DMS79 (cell line): ENCODE results near the gene WFDC13.
"Not testable (repeated sequence)": the region's sequence is repeated elsewhere in the genome, so short reads cannot be mapped to it uniquely, and the experiment has no call there.

Experiments
- DNase-seq: peaks from one replicate; lab custom pipeline; 2025; lab: John Stamatoyannopoulos, UW

The WFDC13 gene, protein sequence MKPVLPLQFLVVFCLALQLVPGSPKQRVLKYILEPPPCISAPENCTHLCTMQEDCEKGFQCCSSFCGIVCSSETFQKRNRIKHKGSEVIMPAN

DNA sequence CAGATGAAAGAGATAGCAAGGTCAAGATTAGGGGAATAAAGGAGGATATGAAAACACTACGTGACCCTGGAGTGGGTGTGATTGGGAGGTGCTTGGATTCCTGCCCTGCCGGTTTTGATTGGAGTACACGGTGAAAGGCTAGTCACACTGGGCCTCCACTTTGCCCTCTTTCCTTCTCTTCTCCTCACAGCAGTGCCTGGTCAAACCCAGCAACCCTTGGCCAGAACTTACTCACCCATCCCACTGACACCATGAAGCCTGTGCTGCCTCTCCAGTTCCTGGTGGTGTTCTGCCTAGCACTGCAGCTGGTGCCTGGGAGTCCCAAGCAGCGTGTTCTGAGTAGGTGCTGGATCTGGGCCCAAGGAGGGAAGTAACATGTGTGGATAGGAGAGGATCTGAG lies at the start of gene WFDC13:
WFDC13 (plus strand) TSS at position 166 of the 400 bp plus-strand sequence; CDS start at position 252, 86 bp downstream.
- DNase-seq = no peak

DNA sequence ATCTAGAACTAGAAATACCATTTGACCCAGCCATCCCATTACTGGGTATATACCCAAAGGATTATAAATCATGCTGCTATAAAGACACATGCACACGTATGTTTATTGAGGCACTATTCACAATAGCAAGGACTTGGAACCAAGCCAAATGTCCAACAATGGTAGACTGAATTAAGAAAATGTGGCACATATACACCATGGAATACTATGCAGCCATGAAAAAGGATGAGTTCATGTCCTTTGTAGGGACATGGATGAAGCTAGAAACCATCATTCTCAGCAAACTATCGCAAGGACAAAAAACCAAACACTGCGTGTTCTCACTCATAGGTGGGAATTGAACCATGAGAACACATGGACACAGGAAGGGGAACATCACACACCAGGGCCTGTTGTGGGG lies 44.8 kb upstream of the WFDC13 start:
- not testable (repeated sequence) for DNase-seq

DNA sequence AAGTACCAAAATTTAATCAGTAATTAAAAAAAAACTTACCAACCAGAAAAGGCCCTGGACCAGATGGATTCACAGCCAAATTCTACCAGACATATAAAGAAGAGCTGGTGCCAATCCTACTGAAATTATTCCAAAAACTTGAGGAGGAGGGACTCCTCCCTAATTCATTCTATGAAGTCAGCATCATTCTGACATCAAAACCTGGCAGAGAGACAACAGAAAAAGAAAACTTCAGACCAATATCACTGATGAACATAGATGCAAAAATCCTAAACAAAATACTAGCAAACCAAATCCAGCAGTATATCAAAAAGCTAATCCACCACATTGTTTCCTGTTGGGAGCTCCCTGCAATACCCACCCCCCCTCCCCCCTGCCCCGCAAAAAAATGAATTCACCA lies 31.7 kb upstream of the WFDC13 start, which contains the start of gene WFDC11:
WFDC11 (minus strand) TSS at position 101 of the 400 bp plus-strand sequence. CDS start 19,639 bp downstream, outside the sequence.
- no peak for DNase-seq

DNA sequence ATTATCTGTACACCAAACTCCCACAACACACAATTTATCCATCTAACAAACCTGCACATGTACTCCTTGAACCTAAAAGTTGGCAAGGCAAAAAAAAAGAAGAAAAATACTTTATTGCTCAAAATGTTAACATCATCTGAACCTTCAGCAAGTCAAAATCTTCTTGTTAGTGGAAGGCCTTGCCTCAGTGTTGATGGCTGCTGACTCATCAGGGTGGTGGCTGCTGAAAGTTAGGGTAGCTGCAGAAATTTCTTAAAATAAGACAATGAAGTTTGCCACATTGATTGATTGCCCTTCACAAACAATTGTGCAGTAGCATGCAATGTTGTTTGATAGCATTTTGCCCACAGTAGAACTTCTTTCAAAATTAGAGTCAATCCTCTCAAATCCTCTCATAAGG lies 29.1 kb upstream of the WFDC13 start:
- DNase-seq = no peak

DNA sequence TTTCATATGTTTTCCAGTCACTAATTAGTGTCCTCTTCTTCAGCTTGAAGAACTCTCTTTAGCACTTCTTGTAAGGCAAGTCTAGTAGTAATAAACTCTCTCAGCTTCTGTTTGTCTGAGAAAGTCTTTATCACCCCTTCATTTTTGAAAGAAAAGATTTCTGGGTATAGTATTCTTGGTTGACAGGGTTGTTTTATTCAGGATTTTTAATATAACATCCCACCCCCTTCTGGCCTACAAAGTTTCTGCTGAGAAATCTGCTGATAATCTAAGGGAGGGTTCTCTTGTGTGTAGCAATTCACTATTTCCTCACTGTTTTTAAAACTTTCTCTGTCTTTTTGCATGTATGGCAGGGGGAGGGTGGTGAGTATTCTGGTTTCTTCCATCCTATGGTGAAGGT lies 22.2 kb upstream of the WFDC13 start:
- no peak for DNase-seq

DNA sequence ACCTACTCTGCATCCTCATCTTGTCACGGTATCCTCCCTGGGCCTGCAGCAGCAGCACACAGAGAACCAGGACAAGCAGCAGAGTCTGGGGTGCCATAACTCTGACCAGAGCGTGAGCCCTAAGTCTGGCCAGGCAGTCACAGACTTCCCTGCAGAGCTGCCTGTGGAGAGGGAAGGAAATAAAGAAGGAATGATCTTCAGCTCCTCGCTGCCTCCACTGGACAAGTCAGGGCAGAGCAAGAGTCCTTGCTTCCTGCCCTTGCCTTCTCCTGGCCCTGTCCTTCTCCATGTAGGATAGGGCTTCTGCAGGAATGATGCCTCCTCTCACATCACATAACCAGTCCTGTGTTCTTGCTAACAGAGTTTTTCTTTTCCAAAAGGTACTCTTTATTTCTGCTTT lies 15.9 kb upstream of the WFDC13 start:
- DNase-seq = no peak

DNA sequence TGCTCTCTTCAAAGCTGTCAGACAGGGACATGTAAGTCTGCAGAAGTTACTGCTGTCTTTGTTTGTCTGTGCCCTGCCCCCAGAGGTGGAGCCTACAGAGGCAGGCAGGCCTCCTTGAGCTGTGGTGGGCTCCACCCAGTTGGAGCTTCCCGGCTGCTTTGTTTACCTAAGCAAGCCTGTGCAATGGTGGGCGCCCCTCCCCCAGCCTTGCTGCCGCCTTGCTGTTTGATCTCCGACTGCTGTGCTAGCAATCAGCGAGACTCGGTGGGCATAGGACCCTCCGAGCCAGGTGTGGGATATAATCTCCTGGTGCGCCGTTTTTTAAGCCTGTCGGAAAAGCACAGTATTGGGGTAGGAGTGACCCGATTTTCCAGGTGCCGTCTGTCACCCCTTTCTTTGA lies 8.5 kb upstream of the WFDC13 start:
- not testable (repeated sequence) for DNase-seq

DNA sequence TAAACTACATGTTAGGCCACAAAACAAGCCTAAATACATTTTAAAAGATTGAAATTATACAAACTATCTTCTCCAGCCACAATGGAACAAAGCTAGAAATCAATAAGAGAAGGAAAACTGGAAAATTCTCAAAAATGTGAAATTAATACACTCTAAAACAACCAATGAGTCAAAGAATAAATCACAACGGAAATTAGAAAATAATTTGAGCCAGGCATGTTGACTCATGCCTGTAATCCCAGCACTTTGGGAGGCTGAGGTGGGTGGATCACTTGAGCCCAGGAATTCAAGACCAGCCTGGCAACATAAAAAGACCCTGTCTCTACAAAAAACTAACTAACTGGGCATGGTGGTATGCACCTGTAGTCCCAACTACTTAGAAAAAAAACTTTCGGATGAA lies 6.3 kb upstream of the WFDC13 start:
- DNase-seq = no peak

DNA sequence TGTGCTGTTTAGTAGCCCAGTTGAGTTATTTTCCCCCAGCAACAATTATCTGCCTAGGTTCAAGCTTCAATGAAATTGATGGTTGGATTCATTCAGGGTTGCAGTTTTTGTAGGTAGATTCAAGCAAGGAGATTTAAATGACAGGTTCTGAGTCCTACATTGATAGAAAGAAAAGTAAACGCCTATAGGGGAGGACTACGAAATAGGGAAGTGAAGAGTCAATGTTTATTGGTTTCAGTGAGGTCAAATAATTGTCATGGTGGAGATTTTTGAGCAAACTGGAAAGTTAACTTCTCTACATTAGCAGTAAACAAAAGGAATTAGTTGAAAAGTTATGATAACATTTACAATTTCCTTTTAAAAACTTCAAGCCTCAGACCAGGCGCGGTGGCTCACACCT lies 734 bp upstream of the WFDC13 start:
- no peak for DNase-seq

DNA sequence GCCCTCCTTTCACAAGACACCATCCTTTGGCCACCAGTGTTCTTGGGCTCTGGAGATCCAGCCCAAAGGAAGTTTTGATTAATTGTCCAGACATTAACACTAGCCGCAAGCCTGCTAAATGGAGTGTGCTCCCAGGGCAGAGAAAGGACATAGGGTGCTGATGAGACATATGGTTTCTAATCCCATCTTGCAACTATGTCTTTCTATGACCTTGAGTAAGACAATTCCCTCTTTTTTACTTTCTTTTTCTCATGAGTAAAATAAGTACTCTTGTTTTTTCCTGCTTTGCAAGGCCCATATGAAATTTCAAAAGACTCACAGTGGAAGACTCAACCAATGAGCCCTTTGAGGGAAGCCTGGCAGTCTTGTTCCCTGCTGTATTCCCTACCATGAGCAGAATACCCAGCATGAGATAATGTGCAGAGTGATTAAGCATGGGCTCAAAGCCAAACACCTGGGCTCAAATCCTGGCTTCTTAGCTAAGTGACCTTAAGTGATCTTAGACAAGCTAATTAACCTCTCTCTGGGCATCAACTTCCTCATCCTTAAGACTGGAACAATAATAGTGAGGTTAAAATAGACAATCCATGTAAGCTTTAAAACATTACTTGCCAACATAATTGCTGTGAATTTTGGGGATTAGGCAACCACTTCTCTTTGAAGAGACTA lies 3.3 kb downstream of the WFDC13 start, which contains the start of gene WFDC10B:
WFDC10B (minus strand) TSS at position 51 of the 669 bp plus-strand sequence. CDS start 19,027 bp downstream, outside the sequence.
- peak; percentile 41 for DNase-seq

DNA sequence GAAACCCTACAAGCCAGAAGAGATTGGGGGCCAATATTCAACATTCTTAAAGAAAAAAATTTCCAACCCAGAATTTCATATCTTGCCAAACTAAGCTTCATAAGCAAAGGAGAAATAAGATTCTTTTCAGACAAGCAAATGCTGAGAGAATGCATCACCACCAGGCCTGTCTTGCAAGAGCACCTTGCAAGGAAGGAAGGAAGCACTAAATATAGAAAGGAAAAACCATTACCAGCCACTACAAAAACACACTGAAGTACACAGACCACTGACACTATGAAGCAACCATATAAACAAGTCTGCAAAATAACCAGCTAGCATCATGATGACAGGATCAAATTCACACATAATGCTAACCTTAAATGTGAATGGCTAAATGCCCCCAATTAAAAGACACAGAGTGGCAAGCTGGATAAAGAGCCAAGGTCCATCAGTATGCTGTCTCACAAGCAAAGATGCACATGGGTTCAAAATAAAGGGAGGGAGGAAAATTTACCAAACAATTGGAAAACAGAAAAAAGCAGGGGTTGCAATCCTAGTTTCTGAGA lies 14.4 kb downstream of the WFDC13 start:
- DNase-seq = not testable (repeated sequence)

DNA sequence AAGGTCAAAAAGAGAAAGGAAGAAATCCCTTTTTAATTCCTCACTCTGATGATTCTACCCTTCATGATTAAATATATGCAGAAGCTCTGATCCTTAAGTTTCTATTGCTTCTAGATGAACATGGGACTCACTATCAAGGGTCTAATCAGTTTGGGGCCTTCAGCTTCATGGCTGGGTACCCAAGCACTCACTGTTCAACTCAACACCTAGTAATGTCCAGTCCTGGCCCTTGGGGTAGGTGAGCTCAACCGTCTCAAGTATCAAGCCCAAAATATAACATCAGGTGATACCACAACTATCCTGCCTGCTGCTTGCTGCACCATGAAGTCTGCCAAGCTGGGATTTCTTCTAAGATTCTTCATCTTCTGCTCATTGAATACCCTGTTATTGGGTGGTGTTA lies 20.2 kb downstream of the WFDC13 start, which contains the start of gene SPINT4:
SPINT4 (plus strand) TSS at position 301 of the 400 bp plus-strand sequence; CDS start at position 322, 21 bp downstream.
- DNase-seq = no peak

DNA sequence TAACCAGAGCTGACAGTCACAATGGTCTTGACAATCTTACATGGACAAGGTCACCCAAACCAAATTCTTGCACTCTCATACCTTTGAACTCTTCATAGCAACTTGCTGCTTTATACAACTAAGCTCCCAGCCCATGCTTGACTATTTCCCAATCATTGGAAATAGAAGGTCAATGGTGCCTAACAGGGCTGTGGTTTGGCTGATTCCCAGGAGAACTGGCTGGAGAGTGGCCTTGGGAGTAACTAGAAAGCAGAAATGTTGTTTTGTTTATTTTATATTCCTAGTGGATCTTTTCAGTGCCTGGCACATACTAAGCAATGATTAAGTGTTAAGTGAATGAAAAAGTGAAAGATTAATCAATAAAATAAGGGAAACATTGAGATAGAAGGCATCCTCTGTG lies 23.3 kb downstream of the WFDC13 start:
- DNase-seq = no peak

DNA sequence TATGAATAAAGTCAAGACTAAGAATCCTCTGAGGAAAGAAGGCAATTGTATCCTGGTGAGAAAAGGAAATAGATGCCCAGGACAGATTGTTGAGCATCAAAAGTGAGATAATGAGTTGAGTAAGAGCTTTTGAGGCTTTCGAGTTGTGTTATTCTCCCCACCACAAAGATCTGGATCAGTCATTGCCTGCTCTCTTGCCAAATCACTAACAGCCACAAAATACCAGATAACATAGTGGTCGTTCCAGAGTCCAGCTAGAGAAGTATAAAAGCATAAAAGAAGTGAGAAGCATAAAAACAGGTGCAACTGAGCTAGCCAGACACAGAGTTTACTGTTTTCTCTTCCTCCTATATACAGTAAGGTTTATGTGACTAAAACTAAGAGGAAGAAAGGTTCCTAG lies 25.2 kb downstream of the WFDC13 start:
- DNase-seq = no peak

DNA sequence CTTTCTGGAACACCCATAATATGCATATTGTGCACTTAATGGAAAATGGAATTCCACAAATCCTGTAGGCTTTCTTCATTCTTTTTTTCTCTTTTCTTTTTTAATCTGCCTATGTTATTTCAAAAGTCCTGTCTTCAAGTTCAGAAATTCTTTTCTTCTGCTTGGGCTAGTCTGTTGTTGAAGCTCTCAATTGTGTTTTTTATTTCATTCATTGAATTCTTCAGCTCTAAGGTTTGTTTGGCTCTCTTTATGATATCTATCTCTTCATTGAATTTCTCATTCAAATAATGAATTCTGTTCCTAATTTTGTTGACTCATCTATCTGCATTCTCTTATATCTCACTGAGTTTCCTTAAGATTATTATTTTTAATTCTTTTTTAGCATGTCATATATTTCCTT lies 30.4 kb downstream of the WFDC13 start:
- DNase-seq = no peak

DNA sequence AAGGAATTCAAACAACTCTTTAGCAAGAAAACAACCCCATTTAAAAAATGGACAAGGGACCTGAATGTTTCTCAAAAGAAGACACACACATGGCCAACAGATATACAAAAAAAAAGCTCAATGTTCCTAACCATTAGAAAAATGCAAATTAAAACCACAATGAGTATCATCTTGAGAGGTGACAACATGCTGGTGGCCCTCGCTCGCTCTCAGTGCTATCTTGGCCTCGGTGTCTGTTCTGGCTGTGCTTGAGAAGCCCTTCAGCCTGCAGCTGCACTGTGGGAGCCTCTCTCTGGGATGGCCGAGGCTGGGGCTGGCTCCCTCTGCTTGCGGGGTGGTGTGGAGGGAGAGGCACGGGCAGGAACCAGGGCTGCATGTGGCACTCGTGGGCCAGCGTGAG lies 33.7 kb downstream of the WFDC13 start:
- DNase-seq = no peak

DNA sequence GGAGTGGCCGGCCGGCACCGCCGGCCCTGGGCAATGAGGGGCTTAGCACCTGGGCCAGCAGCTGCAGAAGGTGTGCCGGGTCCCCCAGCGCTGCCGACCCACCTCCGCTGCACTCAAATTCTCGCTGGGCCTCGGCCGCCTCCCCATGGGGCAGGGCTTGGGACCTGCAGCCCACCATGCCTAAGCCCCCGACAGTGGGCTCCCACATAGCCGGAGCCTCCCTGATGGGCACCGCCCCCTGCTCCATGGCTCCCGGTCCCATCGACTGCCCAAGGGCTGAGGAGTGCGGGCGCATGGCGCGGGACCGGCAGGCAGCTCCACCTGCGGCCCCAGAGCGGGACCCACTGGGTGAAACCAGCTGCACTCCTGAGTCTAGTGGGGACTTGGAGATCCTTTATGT lies 34.1 kb downstream of the WFDC13 start:
- no peak for DNase-seq

DNA sequence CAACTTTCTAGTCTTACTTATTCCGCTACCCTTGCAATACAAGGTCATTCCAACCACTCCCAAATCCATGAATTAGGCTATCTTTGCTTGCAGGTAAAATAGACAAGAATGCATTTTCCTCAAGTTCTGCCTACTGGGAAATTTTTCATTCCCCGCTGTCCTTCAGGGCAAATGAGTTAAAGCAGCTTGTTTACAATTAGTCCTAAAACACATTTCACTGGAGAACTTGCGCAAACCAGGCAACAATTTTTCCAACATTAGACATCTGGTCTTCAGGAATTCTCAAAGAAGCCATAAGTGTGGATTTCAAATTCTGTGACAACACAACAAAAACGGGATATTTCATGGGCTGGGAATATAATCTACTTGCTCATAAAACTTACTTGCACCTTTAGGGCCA lies 40.8 kb downstream of the WFDC13 start:
- DNase-seq = no peak

DNA sequence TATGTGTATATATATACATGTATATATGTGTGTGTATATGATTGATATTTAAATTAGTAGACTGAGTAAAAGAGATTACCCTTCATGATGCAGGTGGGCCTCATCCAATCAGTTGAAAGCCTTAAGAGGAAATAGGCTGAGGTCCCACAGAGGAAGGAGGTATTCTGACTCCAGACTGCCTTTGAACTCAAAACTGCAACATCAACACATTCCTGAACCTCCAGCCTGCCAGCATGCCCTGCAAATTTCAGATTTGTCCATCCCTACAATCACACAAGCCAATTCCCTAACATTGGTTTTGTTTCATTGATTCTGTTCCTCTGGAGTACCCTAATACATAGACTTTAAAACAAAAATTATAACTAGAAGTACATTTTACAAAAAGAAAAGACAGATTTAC lies 43.2 kb downstream of the WFDC13 start:
- no peak for DNase-seq

DNA sequence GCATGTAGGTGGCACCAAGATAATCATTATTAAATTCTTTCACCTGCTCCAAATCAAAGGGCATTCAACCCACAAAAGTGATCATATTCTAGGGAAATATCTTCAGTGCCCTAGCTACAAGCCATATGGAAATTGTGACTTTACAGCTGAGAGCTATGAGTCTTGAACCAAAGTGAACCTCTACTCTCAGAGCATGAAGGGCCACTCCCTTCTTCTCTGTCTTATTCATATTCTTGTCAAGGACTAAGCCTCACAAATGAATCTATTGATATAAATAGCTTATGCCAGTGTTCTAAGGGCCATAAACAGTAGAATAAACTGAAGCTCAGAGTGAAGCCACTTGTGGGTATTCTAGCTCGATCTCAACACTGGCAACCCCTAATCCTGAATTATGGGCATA lies 49.9 kb downstream of the WFDC13 start:
- DNase-seq = no peak

DNA sequence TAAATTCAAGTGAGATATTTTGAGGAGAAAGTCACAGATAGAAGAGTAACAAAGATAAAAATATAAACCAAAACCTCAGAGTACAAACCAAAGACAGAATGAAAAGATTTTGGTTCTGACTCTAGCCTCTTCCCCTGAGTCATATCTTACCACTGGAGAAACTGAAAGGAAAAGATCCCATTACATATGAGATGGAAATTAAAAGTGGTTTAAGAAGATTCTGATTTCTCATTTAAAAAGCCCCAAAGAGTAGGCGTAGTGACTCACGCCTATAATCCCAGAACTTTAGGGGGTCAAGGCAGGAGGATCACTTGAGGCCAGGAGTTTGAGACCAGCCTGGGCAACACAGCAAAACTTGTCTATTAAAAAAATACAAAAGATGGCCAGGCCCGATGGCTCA lies 50.9 kb downstream of the WFDC13 start:
- DNase-seq = no peak

DNA sequence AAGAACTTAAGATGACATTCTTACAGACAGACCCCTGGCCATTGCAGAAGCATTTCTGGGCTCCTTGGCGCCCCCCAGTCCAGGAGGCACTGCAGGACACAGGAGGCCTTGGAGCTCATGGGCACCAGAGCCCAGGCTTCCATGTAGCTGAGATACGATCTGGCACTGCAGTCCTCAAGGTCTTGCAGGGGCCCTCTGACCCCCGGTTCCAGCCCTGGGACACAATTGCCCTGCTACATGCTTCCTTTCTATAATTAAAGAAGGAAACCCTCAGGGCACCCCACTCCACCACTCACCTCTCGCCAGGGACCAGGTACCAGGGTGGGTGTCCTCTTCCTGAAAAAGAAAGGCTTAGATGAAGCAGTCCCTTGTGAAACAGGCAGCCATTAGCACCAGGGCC lies 56.3 kb downstream of the WFDC13 start:
- no peak for DNase-seq
